H9 (cell line): ENCODE data around the gene ODAD3. TPM values are rescaled to one million over a fixed set of nuclear protein-coding genes. Genes with fewer than 3 reads are reported as not detected.
A peak's percentile ranks its signal among the peaks of the same experiment; 100 is the strongest.

Source experiments
- DNase-seq: peaks from one replicate; pipeline ENCODE4 v3.0.0-alpha.2; 2017
- H2AFZ ChIP-seq: one replicate; pipeline ENCODE4 v1.6.1; 2013; ENCODE audit warnings: mild to moderate bottlenecking, low read length, control low read depth, moderate library complexity
- H2AK5ac ChIP-seq: 2 replicates; pipeline ENCODE4 v1.6.1; 2013; ENCODE audit warnings: low read length, control low read depth, mixed read lengths; ENCODE audit not compliant: insufficient read length
- H2BK120ac ChIP-seq: one replicate; pipeline ENCODE4 v1.6.1; 2013; ENCODE audit warnings: low read depth, mild to moderate bottlenecking, low read length, control low read depth, inconsistent platforms; ENCODE audit not compliant: poor library complexity, severe bottlenecking
- H2BK12ac ChIP-seq: 2 replicates; pipeline ENCODE4 v1.6.1; 2013; ENCODE audit warnings: low read length, control low read depth, mixed read lengths, low read depth; ENCODE audit not compliant: insufficient read length
- H2BK15ac ChIP-seq: 2 replicates; pipeline ENCODE4 v1.6.1; 2013; ENCODE audit warnings: low read depth, low read length, control low read depth
- H2BK20ac ChIP-seq: one replicate; pipeline ENCODE4 v1.6.1; 2013; ENCODE audit warnings: low read depth, mild to moderate bottlenecking, low read length, control low read depth, inconsistent platforms; ENCODE audit not compliant: poor library complexity, severe bottlenecking
- H2BK5ac ChIP-seq: 2 replicates; pipeline ENCODE4 v1.6.1; 2013; ENCODE audit warnings: low read length, control low read depth, mixed read lengths; ENCODE audit not compliant: insufficient read length
- H3K14ac ChIP-seq: 2 replicates; pipeline ENCODE4 v1.6.1; 2013; ENCODE audit warnings: low read length, control low read depth; ENCODE audit not compliant: insufficient read depth
- H3K18ac ChIP-seq: 2 replicates; pipeline ENCODE4 v1.6.1; 2013; ENCODE audit warnings: low read depth, mild to moderate bottlenecking, mixed read lengths, low read length, control low read depth; ENCODE audit not compliant: insufficient read length
- H3K23ac ChIP-seq: 2 replicates; pipeline ENCODE4 v1.6.1; 2013; ENCODE audit warnings: low read length, control low read depth, mixed read lengths, low read depth; ENCODE audit not compliant: insufficient read length
- H3K23me2 ChIP-seq: 2 replicates; pipeline ENCODE4 v1.6.1; 2013; ENCODE audit warnings: low read depth, mild to moderate bottlenecking, mixed read lengths, low read length, control low read depth; ENCODE audit not compliant: insufficient read length, poor library complexity, severe bottlenecking
- H3K27ac ChIP-seq: 2 replicates; pipeline ENCODE4 v1.5.1; 2013; ENCODE audit warnings: low read length, control low read depth, mixed read lengths, low read depth; ENCODE audit not compliant: insufficient read length
- H3K27me3 ChIP-seq: 2 replicates; pipeline ENCODE4 v1.6.1; 2013; ENCODE audit warnings: low read length, control low read depth, inconsistent platforms; ENCODE audit not compliant: insufficient read depth
- H3K4ac ChIP-seq: 2 replicates; pipeline ENCODE4 v1.6.1; 2013; ENCODE audit warnings: low read depth, mild to moderate bottlenecking, control low read depth, inconsistent platforms, low read length, moderate library complexity
- H3K4me1 ChIP-seq: 2 replicates; pipeline ENCODE4 v1.6.1; 2013; ENCODE audit warnings: low read length, control low read depth, inconsistent platforms; ENCODE audit not compliant: insufficient read depth
- H3K4me2 ChIP-seq: 2 replicates; pipeline ENCODE4 v1.6.1; 2013; ENCODE audit warnings: low read length, control low read depth, mixed read lengths; ENCODE audit not compliant: insufficient read length, insufficient read depth
- H3K56ac ChIP-seq: 2 replicates; pipeline ENCODE4 v1.6.1; 2013; ENCODE audit warnings: low read depth, mild to moderate bottlenecking, mixed read lengths, low read length, control low read depth; ENCODE audit not compliant: insufficient read length
- H3K79me1 ChIP-seq: 2 replicates; pipeline ENCODE4 v1.6.1; 2013; ENCODE audit warnings: low read depth, mild to moderate bottlenecking, moderate library complexity, low read length, control low read depth, inconsistent platforms; ENCODE audit not compliant: insufficient read depth, poor library complexity, severe bottlenecking
- H3K79me2 ChIP-seq: 2 replicates; pipeline ENCODE4 v1.6.1; 2013; ENCODE audit warnings: low read length, control low read depth, inconsistent platforms; ENCODE audit not compliant: insufficient read depth
- H3K9ac ChIP-seq: 2 replicates; pipeline ENCODE4 v1.6.1; 2013; ENCODE audit warnings: low read length, control low read depth, mixed read lengths; ENCODE audit not compliant: insufficient read length; ENCODE audit errors: extremely low read depth
- H3K9me3 ChIP-seq: one replicate; pipeline ENCODE4 v1.6.1; 2013; ENCODE audit warnings: low read depth, low read length, inconsistent platforms; ENCODE audit not compliant: control insufficient read depth
- H3T11ph ChIP-seq: one replicate; pipeline ENCODE4 v1.6.1; 2013; ENCODE audit warnings: mild to moderate bottlenecking, low read length, control low read depth, inconsistent platforms
- H4K20me1 ChIP-seq: one replicate; pipeline ENCODE4 v1.6.1; 2013; ENCODE audit not compliant: control insufficient read depth, insufficient read length, insufficient read depth
- H4K5ac ChIP-seq: 2 replicates; pipeline ENCODE4 v1.6.1; 2013; ENCODE audit warnings: low read depth, mild to moderate bottlenecking, mixed read lengths, low read length, control low read depth; ENCODE audit not compliant: insufficient read length
- H4K8ac ChIP-seq: replicated peaks from 2 replicates; pipeline ENCODE4 v1.6.1; 2013; ENCODE audit warnings: low read length, control low read depth, mixed read lengths, low read depth; ENCODE audit not compliant: insufficient read length
- H4K91ac ChIP-seq: 2 replicates; pipeline ENCODE4 v1.6.1; 2013; ENCODE audit warnings: low read depth, mild to moderate bottlenecking, moderate library complexity, mixed read lengths, low read length, control low read depth; ENCODE audit not compliant: insufficient read length
- H3K27ac Mint-ChIP-seq, 3 experiments: 2 replicates in 2 of 3; 3 replicates in 1 of 3; pipeline ENCODE4 v1.8.0; 2020 to 2021; ENCODE audit warnings: mixed read lengths in 3 of 3, mild to moderate bottlenecking in 1 of 3, moderate library complexity in 1 of 3
- H3K27me3 Mint-ChIP-seq: 2 replicates; pipeline ENCODE4 v1.8.0; 2021; ENCODE audit warnings: low read depth, mild to moderate bottlenecking, moderate library complexity, mixed read lengths
- H3K36me3 Mint-ChIP-seq, 3 experiments: 2 replicates in 2 of 3; 3 replicates in 1 of 3; pipeline ENCODE4 v1.8.0; 2020 to 2021; ENCODE audit warnings: low read depth in 3 of 3, mixed read lengths in 3 of 3; ENCODE audit not compliant: insufficient read depth in 1 of 3
- H3K4me1 Mint-ChIP-seq, 2 experiments: 2 replicates each; pipeline ENCODE4 v1.8.0; 2020; ENCODE audit warnings: mixed read lengths in 2 of 2
- H3K4me3 Mint-ChIP-seq, 2 experiments: 2 replicates in 1 of 2; 3 replicates in 1 of 2; pipeline ENCODE4 v1.8.0; 2020 to 2021; ENCODE audit warnings: mild to moderate bottlenecking in 2 of 2, mixed read lengths in 2 of 2, moderate library complexity in 1 of 2
- H3K9me3 Mint-ChIP-seq, 2 experiments: 2 replicates in 1 of 2; 3 replicates in 1 of 2; pipeline ENCODE4 v1.8.0; 2020; ENCODE audit warnings: mild to moderate bottlenecking in 2 of 2, mixed read lengths in 2 of 2, moderate library complexity in 1 of 2
- CTCF ChIP-seq: fragments of 200-600 bp; sonication (generic); conservative IDR thresholded peaks from 3 replicates; pipeline ENCODE4 v1.8.0; 2021; ENCODE audit warnings: antibody characterized with exemption, mild to moderate bottlenecking
- WGBS: extraction: QIAGEN DNeasy Blood & Tissue Kit; methylation state at CpG from one replicate; pipeline ENCODE4 v1.1.7; 2013; ENCODE audit warnings: missing lambda C conversion rate, low lambda C conversion rate, mixed read lengths; ENCODE audit not compliant: insufficient read length; ENCODE audit errors: extremely low coverage; 5-methylcytosine and 5-hydroxymethylcytosine counted together
- total RNA-seq: library from RNA; stranded (reverse); gene quantifications from 2 replicates; pipeline ENCODE4 v1.2.1, GENCODE V29; 2021

ODAD3 gene
- total RNA-seq, 1 experiment from 2014 or later, result 2.5 TPM

- Histone ChIP-seq H2BK120ac (no peak overlapping the region), H3K9ac (peak overlapping the region; percentile 59), H3K9me3 (no peaks in the 10 kb centered on the region), H2BK12ac (no peak overlapping the region), H2BK15ac (no peak overlapping the region), H3K4ac (no peak overlapping the region), H4K5ac (no peak overlapping the region), H3K14ac (no peak overlapping the region), H3K4me2 (peak overlapping the region; percentile 69), H3K27ac (peak overlapping the region; percentile 22), H3K23me2 (no peaks in the 10 kb centered on the region), H2AK5ac (no peak overlapping the region), H2BK5ac (no peak overlapping the region), H4K8ac (no peak overlapping the region), H3K79me1 (no peaks in the 10 kb centered on the region), H4K20me1 (peaks cover 4% of the 10 kb centered on the region), H4K91ac (no peak overlapping the region), H3K79me2 (no peaks in the 10 kb centered on the region), H2BK20ac (no peak overlapping the region), H3K56ac (no peak overlapping the region), H3K4me1 (no peaks in the 10 kb centered on the region), H3K18ac (peak overlapping the region; percentile 44), H3K23ac (no peak overlapping the region), H3K27me3 (no peaks in the 10 kb centered on the region), H3T11ph (no peak overlapping the region), H2AFZ (no peak overlapping the region)
- Mint-ChIP-seq H3K27me3 (no peaks in the 10 kb centered on the region), H3K4me1 (peaks cover 11 to 25% of the 10 kb centered on the region in 2 experiments), H3K27ac (no peak overlapping the region; a peak in 4 of 7 replicates), H3K36me3 (peaks cover 4 to 27% (median 23%) of the 10 kb centered on the region in 3 experiments; a peak in 6 of 7 replicates), H3K4me3 (no peak overlapping the region; a peak in 1 of 5 replicates), H3K9me3 (no peaks in the 10 kb centered on the region)
- TF ChIP-seq CTCF, result no peak
- no CpG with 5 or more reads among the region's 27 CpGs for WGBS
- DNase-seq, result peak; percentile 82
These were observed 59.6 kb downstream of the ODAD3 start for GRCh38 chr19:11375143-11375948.
